HL-60 (cell line): ENCODE results near the gene ANKRD53.
A peak's percentile ranks its signal among the peaks of the same experiment; 100 is the strongest.

Experiments used
- POLR2AphosphoS5 ChIP-seq: IDR thresholded peaks from 2 replicates; pipeline ENCODE4 v1.6.1; 2012; ENCODE audit warnings: low read depth
- TF ChIP-seq, protein P1 (sequence below): IDR thresholded peaks from 2 replicates; pipeline ENCODE4 v1.6.1; 2012; ENCODE audit warnings: low read depth; ENCODE audit not compliant: insufficient replicate concordance
- TF ChIP-seq, protein P2 (sequence below): IDR thresholded peaks from one replicate; pipeline ENCODE4 v1.5.1; 2011; ENCODE audit warnings: low read length, control low read depth, inconsistent platforms; ENCODE audit not compliant: insufficient read depth

DNA sequence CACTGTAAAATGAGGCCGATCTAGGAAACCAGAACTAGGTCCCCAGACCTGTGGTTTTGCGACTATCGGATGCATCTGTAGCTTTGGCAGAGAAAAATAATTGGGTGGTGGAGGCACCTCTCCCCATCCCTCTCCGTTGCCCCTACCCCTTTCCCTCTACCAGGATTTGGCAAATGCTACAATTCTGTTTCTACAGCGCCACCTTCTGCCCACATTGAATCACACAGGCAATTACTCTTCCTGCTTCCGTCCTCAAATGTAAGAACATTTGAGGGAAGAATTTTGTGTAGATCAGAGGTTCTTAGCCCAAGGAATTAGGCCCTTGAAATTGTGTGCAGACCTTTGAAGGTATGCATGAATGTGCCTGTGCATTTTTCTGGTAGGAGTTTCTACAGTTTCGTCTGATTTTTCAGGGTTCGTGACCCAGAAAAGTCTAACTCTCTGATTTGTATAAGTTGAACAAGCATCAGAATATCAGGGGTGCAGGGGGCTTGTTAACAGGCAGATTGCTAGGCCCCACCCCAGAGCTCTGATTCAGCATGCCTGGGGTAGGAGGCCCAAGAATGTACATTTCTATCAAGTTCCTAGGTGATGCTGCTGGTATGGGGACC, 31.5 kb upstream of the ANKRD53 start:
- TF ChIP-seq, protein P1, sequence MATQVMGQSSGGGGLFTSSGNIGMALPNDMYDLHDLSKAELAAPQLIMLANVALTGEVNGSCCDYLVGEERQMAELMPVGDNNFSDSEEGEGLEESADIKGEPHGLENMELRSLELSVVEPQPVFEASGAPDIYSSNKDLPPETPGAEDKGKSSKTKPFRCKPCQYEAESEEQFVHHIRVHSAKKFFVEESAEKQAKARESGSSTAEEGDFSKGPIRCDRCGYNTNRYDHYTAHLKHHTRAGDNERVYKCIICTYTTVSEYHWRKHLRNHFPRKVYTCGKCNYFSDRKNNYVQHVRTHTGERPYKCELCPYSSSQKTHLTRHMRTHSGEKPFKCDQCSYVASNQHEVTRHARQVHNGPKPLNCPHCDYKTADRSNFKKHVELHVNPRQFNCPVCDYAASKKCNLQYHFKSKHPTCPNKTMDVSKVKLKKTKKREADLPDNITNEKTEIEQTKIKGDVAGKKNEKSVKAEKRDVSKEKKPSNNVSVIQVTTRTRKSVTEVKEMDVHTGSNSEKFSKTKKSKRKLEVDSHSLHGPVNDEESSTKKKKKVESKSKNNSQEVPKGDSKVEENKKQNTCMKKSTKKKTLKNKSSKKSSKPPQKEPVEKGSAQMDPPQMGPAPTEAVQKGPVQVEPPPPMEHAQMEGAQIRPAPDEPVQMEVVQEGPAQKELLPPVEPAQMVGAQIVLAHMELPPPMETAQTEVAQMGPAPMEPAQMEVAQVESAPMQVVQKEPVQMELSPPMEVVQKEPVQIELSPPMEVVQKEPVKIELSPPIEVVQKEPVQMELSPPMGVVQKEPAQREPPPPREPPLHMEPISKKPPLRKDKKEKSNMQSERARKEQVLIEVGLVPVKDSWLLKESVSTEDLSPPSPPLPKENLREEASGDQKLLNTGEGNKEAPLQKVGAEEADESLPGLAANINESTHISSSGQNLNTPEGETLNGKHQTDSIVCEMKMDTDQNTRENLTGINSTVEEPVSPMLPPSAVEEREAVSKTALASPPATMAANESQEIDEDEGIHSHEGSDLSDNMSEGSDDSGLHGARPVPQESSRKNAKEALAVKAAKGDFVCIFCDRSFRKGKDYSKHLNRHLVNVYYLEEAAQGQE: no peak
- TF ChIP-seq, protein P2, sequence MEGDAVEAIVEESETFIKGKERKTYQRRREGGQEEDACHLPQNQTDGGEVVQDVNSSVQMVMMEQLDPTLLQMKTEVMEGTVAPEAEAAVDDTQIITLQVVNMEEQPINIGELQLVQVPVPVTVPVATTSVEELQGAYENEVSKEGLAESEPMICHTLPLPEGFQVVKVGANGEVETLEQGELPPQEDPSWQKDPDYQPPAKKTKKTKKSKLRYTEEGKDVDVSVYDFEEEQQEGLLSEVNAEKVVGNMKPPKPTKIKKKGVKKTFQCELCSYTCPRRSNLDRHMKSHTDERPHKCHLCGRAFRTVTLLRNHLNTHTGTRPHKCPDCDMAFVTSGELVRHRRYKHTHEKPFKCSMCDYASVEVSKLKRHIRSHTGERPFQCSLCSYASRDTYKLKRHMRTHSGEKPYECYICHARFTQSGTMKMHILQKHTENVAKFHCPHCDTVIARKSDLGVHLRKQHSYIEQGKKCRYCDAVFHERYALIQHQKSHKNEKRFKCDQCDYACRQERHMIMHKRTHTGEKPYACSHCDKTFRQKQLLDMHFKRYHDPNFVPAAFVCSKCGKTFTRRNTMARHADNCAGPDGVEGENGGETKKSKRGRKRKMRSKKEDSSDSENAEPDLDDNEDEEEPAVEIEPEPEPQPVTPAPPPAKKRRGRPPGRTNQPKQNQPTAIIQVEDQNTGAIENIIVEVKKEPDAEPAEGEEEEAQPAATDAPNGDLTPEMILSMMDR: peak; percentile 75
- TF ChIP-seq POLR2AphosphoS5: no peak
